Mesangial cell (primary cell): ENCODE results near the gene RNF224. TPM values are rescaled to one million over a fixed set of nuclear protein-coding genes. Genes with fewer than 3 reads are reported as not detected.

Source experiments
- total RNA-seq: library from RNA; depleted of rRNA; stranded (reverse); fragments of >200 nt; gene quantifications from 2 replicates; pipeline ENCODE4 v1.2.3, GENCODE V29; 2015

RNF224 gene
- 0.25 TPM in 1 of 2 replicates, not detected in the other for total RNA-seq

GRCh38 chr9:137227054-137227852 lies at the start of gene RNF224:
TSS of gene RNF224 (plus strand) at chr9:137227502. CDS start at chr9:137228336, 834 bp downstream.

GRCh38 chr9:137188490-137189296 lies 38.6 kb upstream of the RNF224 start, which contains the start of the genes ANAPC2 and SSNA1:
TSS of gene ANAPC2 (minus strand) at chr9:137188560. CDS start at chr9:137188532, 28 bp downstream.
TSS of gene SSNA1 (plus strand) at chr9:137188676. CDS start at chr9:137188727, 51 bp downstream.

GRCh38 chr9:137200311-137201204 lies 26.7 kb upstream of the RNF224 start, which contains the start of gene TPRN:
TSS of gene TPRN (minus strand) at chr9:137200741. CDS start at chr9:137200711, 30 bp downstream.

GRCh38 chr9:137205126-137206069 lies 21.9 kb upstream of the RNF224 start, which contains the start of the genes NDOR1 and TMEM203:
TSS of gene NDOR1 (plus strand) at chr9:137205700. CDS start at chr9:137205778, 78 bp downstream.
TSS of gene TMEM203 (minus strand) at chr9:137205648. CDS start at chr9:137205414, 234 bp downstream.

GRCh38 chr9:137222190-137223077 lies 4.9 kb upstream of the RNF224 start, which contains the start of gene RNF208:
TSS of gene RNF208 (minus strand) at chr9:137222240. CDS start at chr9:137221212, 1,028 bp downstream.

GRCh38 chr9:137224830-137225694 lies 2.2 kb upstream of the RNF224 start, which contains the start of gene CYSRT1:
TSS of gene CYSRT1 (plus strand) at chr9:137225174. CDS start at chr9:137225622, 448 bp downstream.

GRCh38 chr9:137230705-137231371 lies 3.5 kb downstream of the RNF224 start, which contains the start of gene SLC34A3:
TSS of gene SLC34A3 (plus strand) at chr9:137230901. CDS start at chr9:137231703, 802 bp downstream.

GRCh38 chr9:137240841-137241489 lies 13.7 kb downstream of the RNF224 start, which contains the start of gene TUBB4B:
TSS of gene TUBB4B (plus strand) at chr9:137241287. CDS start at chr9:137241361, 74 bp downstream.

GRCh38 chr9:137251194-137251461 lies 23.8 kb downstream of the RNF224 start, which contains the start of gene STPG3:
TSS of gene STPG3 (plus strand) at chr9:137251286. CDS start at chr9:137251287, 1 bp downstream.

GRCh38 chr9:137254624-137255447 lies 27.5 kb downstream of the RNF224 start, which contains the start of gene NELFB:
TSS of gene NELFB (plus strand) at chr9:137255327.

GRCh38 chr9:137277329-137278041 lies 50.2 kb downstream of the RNF224 start, which contains the start of gene TOR4A:
TSS of gene TOR4A (plus strand) at chr9:137277726. CDS start at chr9:137278690, 964 bp downstream.

